SK-N-SH treated with all-trans-retinoic acid at 6 μM for 48 hours (cell line): ENCODE results near the gene ACTR3.

Experiments
- ATAC-seq: fragments of 200-7000 bp; cut with Tn5 transposase; 3 replicates; pipeline ENCODE4 v1.9.1; 2020; ENCODE audit warnings: mild to moderate bottlenecking, moderate library complexity
- ARNTL ChIP-seq: fragments of 450-650 bp; formaldehyde crosslinking; IDR thresholded peaks from 2 replicates; pipeline ENCODE4 v1.5.0; 2020; ENCODE audit warnings: low read depth, mild to moderate bottlenecking, moderate library complexity, borderline replicate concordance
- BACH2 ChIP-seq: fragments of 250-450 bp; sonication (Bioruptor Pico); IDR thresholded peaks from 2 replicates; pipeline ENCODE4 v1.9.0; 2021; ENCODE audit warnings: mild to moderate bottlenecking, borderline replicate concordance
- CSDC2 ChIP-seq: fragments of 250-450 bp; sonication (Bioruptor Pico); IDR thresholded peaks from 2 replicates; pipeline ENCODE4 v1.5.0; 2020; ENCODE audit warnings: mild to moderate bottlenecking, moderate library complexity
- ESRRG ChIP-seq: fragments of 250-450 bp; sonication (Bioruptor Pico); IDR thresholded peaks from 2 replicates; pipeline ENCODE4 v1.6.1; 2021; ENCODE audit warnings: mild to moderate bottlenecking
- ISL1 ChIP-seq: fragments of 250-450 bp; sonication (Bioruptor Pico); IDR thresholded peaks from 2 replicates; pipeline ENCODE4 v2.1.2; 2022; ENCODE audit warnings: mild to moderate bottlenecking, moderate library complexity
- OSR1 ChIP-seq: fragments of 250-450 bp; sonication (Bioruptor Pico); IDR thresholded peaks from 2 replicates; pipeline ENCODE4 v1.8.0; 2022; ENCODE audit warnings: moderate library complexity, mild to moderate bottlenecking, inconsistent platforms
- PPARA ChIP-seq: fragments of 250-450 bp; sonication (Bioruptor Pico); IDR thresholded peaks from 2 replicates; pipeline ENCODE4 v1.5.0; 2020; ENCODE audit warnings: mild to moderate bottlenecking, borderline replicate concordance
- RARB ChIP-seq: fragments of 250-450 bp; sonication (Bioruptor Pico); IDR thresholded peaks from 2 replicates; pipeline ENCODE4 v1.8.0; 2021; ENCODE audit warnings: mild to moderate bottlenecking, moderate library complexity
- SNAI2 ChIP-seq: fragments of 250-450 bp; sonication (Bioruptor Pico); IDR thresholded peaks from 2 replicates; pipeline ENCODE4 v1.5.0; 2020; ENCODE audit warnings: mild to moderate bottlenecking, moderate library complexity
- TCF4 ChIP-seq: fragments of 250-450 bp; sonication (Bioruptor Pico); IDR thresholded peaks from 2 replicates; pipeline ENCODE4 v1.8.0; 2021; ENCODE audit warnings: mild to moderate bottlenecking, moderate library complexity, borderline replicate concordance
- TOX ChIP-seq: fragments of 250-450 bp; sonication (Bioruptor Pico); IDR thresholded peaks from 2 replicates; pipeline ENCODE4 v1.8.0; 2021; ENCODE audit warnings: mild to moderate bottlenecking, moderate library complexity, borderline replicate concordance
- ZC3H10 ChIP-seq: fragments of 250-450 bp; sonication (Bioruptor Pico); IDR thresholded peaks from 2 replicates; pipeline ENCODE4 v1.5.1; 2021; ENCODE audit warnings: mild to moderate bottlenecking, moderate library complexity
- ZFP3 ChIP-seq: fragments of 250-450 bp; sonication (Bioruptor Pico); IDR thresholded peaks from 2 replicates; pipeline ENCODE4 v1.5.0; 2020; ENCODE audit warnings: mild to moderate bottlenecking, moderate library complexity
- ZFP30 ChIP-seq: fragments of 450-650 bp; formaldehyde crosslinking; IDR thresholded peaks from 2 replicates; pipeline ENCODE4 v1.5.0; 2022; ENCODE audit warnings: mild to moderate bottlenecking, moderate library complexity
- ZNF565 ChIP-seq: fragments of 450-650 bp; formaldehyde crosslinking; conservative IDR thresholded peaks from 2 replicates; pipeline ENCODE4 v1.5.0; 2020; ENCODE audit warnings: low read depth, mild to moderate bottlenecking, moderate library complexity
- ZNF70 ChIP-seq: fragments of 450-650 bp; formaldehyde crosslinking; IDR thresholded peaks from 2 replicates; pipeline ENCODE4 v1.5.0; 2020; ENCODE audit warnings: mild to moderate bottlenecking, moderate library complexity
- TF ChIP-seq, protein P1 (sequence below): fragments of 250-450 bp; sonication (Bioruptor Pico); IDR thresholded peaks from 2 replicates; pipeline ENCODE4 v1.8.0; 2020; ENCODE audit warnings: mild to moderate bottlenecking, moderate library complexity, borderline replicate concordance
- TF ChIP-seq, protein P2 (sequence below): fragments of 250-450 bp; sonication (Bioruptor Pico); IDR thresholded peaks from 2 replicates; pipeline ENCODE4 v1.8.0; 2021; ENCODE audit warnings: low read depth, mild to moderate bottlenecking, moderate library complexity, borderline replicate concordance
- TF ChIP-seq, protein P3 (sequence below): fragments of 250-450 bp; sonication (Bioruptor Pico); IDR thresholded peaks from 2 replicates; pipeline ENCODE4 v1.5.1; 2020; ENCODE audit warnings: low read depth, mild to moderate bottlenecking, moderate library complexity
- TF ChIP-seq, protein P4 (sequence below): fragments of 250-450 bp; sonication (Bioruptor Pico); IDR thresholded peaks from 2 replicates; pipeline ENCODE4 v1.5.0; 2020; ENCODE audit warnings: mild to moderate bottlenecking, moderate library complexity

The ACTR3 gene

DNA sequence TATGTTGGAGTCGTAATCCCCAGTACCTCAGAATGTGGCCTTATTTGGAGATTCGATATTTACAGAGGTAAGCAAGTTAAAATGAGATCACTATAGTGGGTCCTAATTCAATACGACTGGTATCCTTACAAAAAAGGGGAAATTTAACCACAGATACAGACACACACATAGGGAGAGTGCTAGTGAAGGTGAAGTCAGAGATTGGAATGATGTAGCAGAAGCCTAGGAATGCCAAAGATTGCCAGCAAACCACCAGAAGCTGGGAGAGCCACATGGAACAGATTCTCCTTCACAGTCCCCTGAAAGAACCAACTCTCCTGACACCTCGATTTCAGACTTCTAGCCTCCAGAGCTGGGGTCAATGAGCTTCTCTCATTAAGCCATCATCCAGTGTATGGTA lies 17.7 kb upstream of the ACTR3 start:
- TF ChIP-seq CSDC2 (CRISPR knock-in tag) = no peak
- TF ChIP-seq ZNF70 (CRISPR knock-in tag) = no peak
- TF ChIP-seq ARNTL = no peak
- TF ChIP-seq ISL1 (CRISPR knock-in tag) = no peak
- no peak for TF ChIP-seq RARB
- no peak for TF ChIP-seq TOX
- TF ChIP-seq, protein P1, sequence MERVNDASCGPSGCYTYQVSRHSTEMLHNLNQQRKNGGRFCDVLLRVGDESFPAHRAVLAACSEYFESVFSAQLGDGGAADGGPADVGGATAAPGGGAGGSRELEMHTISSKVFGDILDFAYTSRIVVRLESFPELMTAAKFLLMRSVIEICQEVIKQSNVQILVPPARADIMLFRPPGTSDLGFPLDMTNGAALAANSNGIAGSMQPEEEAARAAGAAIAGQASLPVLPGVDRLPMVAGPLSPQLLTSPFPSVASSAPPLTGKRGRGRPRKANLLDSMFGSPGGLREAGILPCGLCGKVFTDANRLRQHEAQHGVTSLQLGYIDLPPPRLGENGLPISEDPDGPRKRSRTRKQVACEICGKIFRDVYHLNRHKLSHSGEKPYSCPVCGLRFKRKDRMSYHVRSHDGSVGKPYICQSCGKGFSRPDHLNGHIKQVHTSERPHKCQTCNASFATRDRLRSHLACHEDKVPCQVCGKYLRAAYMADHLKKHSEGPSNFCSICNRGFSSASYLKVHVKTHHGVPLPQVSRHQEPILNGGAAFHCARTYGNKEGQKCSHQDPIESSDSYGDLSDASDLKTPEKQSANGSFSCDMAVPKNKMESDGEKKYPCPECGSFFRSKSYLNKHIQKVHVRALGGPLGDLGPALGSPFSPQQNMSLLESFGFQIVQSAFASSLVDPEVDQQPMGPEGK = no peak
- no peak for TF ChIP-seq ZFP30 (CRISPR knock-in tag)
- TF ChIP-seq, protein P2, sequence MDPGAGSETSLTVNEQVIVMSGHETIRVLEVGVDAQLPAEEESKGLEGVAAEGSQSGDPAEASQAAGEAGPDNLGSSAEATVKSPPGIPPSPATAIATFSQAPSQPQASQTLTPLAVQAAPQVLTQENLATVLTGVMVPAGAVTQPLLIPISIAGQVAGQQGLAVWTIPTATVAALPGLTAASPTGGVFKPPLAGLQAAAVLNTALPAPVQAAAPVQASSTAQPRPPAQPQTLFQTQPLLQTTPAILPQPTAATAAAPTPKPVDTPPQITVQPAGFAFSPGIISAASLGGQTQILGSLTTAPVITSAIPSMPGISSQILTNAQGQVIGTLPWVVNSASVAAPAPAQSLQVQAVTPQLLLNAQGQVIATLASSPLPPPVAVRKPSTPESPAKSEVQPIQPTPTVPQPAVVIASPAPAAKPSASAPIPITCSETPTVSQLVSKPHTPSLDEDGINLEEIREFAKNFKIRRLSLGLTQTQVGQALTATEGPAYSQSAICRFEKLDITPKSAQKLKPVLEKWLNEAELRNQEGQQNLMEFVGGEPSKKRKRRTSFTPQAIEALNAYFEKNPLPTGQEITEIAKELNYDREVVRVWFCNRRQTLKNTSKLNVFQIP (CRISPR knock-in tag) = no peak
- TF ChIP-seq ZNF565 (CRISPR knock-in tag) = no peak
- no peak for TF ChIP-seq ZC3H10
- TF ChIP-seq BACH2 (CRISPR knock-in tag) = no peak
- no peak for TF ChIP-seq OSR1 (CRISPR knock-in tag)
- TF ChIP-seq, protein P3, sequence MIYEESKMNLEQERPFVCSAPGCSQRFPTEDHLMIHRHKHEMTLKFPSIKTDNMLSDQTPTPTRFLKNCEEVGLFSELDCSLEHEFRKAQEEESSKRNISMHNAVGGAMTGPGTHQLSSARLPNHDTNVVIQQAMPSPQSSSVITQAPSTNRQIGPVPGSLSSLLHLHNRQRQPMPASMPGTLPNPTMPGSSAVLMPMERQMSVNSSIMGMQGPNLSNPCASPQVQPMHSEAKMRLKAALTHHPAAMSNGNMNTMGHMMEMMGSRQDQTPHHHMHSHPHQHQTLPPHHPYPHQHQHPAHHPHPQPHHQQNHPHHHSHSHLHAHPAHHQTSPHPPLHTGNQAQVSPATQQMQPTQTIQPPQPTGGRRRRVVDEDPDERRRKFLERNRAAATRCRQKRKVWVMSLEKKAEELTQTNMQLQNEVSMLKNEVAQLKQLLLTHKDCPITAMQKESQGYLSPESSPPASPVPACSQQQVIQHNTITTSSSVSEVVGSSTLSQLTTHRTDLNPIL (CRISPR knock-in tag) = no peak
- no peak for TF ChIP-seq ZFP3 (CRISPR knock-in tag)
- no peak for TF ChIP-seq TCF4 (CRISPR knock-in tag)
- no peak for TF ChIP-seq SNAI2 (CRISPR knock-in tag)
- TF ChIP-seq, all 23 proteins: peak for 0
- ATAC-seq = peak; percentile 88

DNA sequence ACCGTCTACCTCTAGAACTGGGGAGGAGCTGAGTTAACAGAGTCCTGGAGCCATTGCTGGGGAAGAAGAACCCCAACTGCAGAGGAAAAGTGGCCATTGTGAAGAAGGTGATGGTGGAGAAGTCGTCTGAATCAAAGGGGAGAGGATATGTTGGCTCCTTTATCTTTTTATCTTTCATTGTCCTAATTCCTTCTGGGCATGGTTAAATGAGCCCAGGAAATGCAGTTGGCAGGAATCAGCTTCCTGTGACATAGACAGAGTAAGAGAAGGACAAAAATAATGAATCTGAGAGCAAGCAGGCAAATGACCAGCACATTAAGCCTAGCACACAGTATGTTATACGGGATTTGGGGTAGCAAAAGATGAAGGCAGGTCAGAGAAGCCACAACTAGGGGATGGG lies 16.0 kb upstream of the ACTR3 start:
- TF ChIP-seq ZC3H10 (no peak), ZNF70 (CRISPR knock-in tag) (no peak), PPARA (CRISPR knock-in tag) (no peak), SNAI2 (CRISPR knock-in tag) (no peak), ZFP3 (CRISPR knock-in tag) (no peak), ESRRG (CRISPR knock-in tag) (no peak), TOX (no peak), ZFP30 (CRISPR knock-in tag) (no peak), OSR1 (CRISPR knock-in tag) (no peak), ARNTL (no peak)
- TF ChIP-seq, protein P2 (CRISPR knock-in tag) = no peak
- TF ChIP-seq, protein P4, sequence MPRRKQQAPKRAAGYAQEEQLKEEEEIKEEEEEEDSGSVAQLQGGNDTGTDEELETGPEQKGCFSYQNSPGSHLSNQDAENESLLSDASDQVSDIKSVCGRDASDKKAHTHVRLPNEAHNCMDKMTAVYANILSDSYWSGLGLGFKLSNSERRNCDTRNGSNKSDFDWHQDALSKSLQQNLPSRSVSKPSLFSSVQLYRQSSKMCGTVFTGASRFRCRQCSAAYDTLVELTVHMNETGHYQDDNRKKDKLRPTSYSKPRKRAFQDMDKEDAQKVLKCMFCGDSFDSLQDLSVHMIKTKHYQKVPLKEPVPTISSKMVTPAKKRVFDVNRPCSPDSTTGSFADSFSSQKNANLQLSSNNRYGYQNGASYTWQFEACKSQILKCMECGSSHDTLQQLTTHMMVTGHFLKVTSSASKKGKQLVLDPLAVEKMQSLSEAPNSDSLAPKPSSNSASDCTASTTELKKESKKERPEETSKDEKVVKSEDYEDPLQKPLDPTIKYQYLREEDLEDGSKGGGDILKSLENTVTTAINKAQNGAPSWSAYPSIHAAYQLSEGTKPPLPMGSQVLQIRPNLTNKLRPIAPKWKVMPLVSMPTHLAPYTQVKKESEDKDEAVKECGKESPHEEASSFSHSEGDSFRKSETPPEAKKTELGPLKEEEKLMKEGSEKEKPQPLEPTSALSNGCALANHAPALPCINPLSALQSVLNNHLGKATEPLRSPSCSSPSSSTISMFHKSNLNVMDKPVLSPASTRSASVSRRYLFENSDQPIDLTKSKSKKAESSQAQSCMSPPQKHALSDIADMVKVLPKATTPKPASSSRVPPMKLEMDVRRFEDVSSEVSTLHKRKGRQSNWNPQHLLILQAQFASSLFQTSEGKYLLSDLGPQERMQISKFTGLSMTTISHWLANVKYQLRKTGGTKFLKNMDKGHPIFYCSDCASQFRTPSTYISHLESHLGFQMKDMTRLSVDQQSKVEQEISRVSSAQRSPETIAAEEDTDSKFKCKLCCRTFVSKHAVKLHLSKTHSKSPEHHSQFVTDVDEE = no peak
- TF ChIP-seq, protein P3 (CRISPR knock-in tag) = no peak
- TF ChIP-seq, protein P1 = no peak
- ATAC-seq = no peak
